ENCODE data around the gene CHRNA1. TPM values are rescaled to one million over a fixed set of nuclear protein-coding genes. Genes with fewer than 3 reads are reported as not detected.

Gene CHRNA1
- total RNA-seq, 1 experiment from 2014 or later: not detected

DNA sequence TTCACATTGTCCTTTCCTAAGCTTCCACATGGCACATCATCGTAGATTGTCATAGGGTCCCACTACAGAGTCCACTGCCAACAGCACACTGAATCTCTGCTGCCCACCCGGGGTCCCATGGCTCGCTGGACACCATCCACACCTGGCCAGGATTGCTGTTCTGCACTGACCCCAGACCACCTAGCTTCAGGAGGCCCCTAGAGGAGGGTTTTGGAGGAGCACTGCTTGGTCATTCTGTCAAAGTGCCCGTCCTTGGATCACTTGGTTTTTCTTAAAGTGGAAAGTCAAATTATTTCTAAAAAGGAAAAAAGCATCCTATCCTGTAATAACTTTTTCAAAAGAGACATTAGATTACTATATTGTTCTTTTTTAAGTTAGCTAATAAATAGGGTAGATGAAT, 59.0 kb downstream of the CHRNA1 start:
- no peaks in the 10 kb centered on the region for H3K36me3 ChIP-seq (ENCODE audit: low read depth)

DNA sequence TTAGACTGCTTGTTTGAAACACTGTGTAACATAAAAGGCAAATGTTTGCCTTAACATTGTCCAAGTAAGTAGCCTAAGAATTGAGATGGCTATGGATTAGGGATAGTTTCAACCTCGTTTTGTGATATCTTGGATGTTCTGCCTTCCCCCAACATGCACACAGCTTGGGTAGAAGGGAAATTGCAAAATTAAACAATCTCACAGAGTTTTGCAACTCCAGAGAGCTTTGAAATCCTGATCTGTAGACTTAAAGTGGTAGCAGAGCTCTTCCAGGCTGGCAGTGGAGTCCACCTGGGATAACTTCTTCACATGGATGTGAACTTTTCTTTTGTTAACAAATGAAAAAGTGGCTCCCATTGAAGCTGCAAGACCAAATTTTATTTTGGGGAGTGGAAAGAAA, 59.6 kb downstream of the CHRNA1 start:
- Histone ChIP-seq H2AFZ (no peak overlapping the region), H3K79me2 (ENCODE audit: low read depth) (no peaks in the 10 kb centered on the region), H3K9me3 (ENCODE audit: insufficient read depth, low read depth) (no peaks in the 10 kb centered on the region), H4K20me1 (ENCODE audit: insufficient read depth) (no peaks in the 10 kb centered on the region), H3K36me3 (ENCODE audit: low read depth) (no peaks in the 10 kb centered on the region), H3K4me3 (no peak overlapping the region), H3K4me1 (replicated peaks; ENCODE audit: insufficient read depth) (no peaks in the 10 kb centered on the region), H3K27me3 (ENCODE audit: insufficient read depth, low read depth) (peaks cover 34% of the 10 kb centered on the region), H3K4me2 (no peak overlapping the region), H3K9me2 (ENCODE audit: insufficient read depth) (no peaks in the 10 kb centered on the region), H3F3A (ENCODE audit: insufficient read depth, low read depth) (no peaks in the 10 kb centered on the region), H3K27ac (no peak overlapping the region)
- DNase-seq: no peak
- no TSS peak for BruUV-seq (replicated peaks)
- TF ChIP-seq EZH2 (IDR thresholded peaks at IDR 0.05; ENCODE audit: low read depth): no peak
- TF ChIP-seq CTCF (conservative IDR thresholded peaks at IDR 0.05): no peak
- ChIA-PET POLR2A (ENCODE audit: unreplicated experiment) (interaction anchor here (0.6 kb wide), 1 partner anchor 132 kb away, joined by 3 read pairs; no protein-coding TSS in a partner anchor), CTCF (no interaction called here)
- intact Hi-C loops (cut with micrococcal nuclease; ENCODE audit: unreplicated experiment): loop anchor here (10.0 kb wide), 1 partner anchor 980 kb away; no protein-coding TSS in a partner anchor

More for the DNA sequence above, 59.0 kb downstream of the CHRNA1 start:
- no peaks in the 10 kb centered on the region for H3F3A ChIP-seq (ENCODE audit: insufficient read depth, low read depth)
- no peaks in the 10 kb centered on the region for H3K79me2 ChIP-seq (ENCODE audit: low read depth)
- H3K27me3 ChIP-seq (ENCODE audit: insufficient read depth, low read depth): peaks cover 34% of the 10 kb centered on the region
- H3K9me2 ChIP-seq (ENCODE audit: insufficient read depth): no peaks in the 10 kb centered on the region
- H2AFZ ChIP-seq: no peak overlapping the region
- no peaks in the 10 kb centered on the region for H3K4me1 ChIP-seq (replicated peaks; ENCODE audit: insufficient read depth)
- no peaks in the 10 kb centered on the region for H4K20me1 ChIP-seq (ENCODE audit: insufficient read depth)
- H3K9me3 ChIP-seq (ENCODE audit: insufficient read depth, low read depth): no peaks in the 10 kb centered on the region
- ChIA-PET POLR2A (ENCODE audit: unreplicated experiment) (interaction anchor here (0.6 kb wide), 1 partner anchor 131 kb away, joined by 3 read pairs; no protein-coding TSS in a partner anchor), CTCF (no interaction called here)
- no peak overlapping the region for H3K4me3 ChIP-seq
- TF ChIP-seq CTCF (conservative IDR thresholded peaks at IDR 0.05): no peak
- no peak for TF ChIP-seq EZH2 (IDR thresholded peaks at IDR 0.05; ENCODE audit: low read depth)
- DNase-seq: no peak
- no peak overlapping the region for H3K4me2 ChIP-seq
- no TSS peak for BruUV-seq (replicated peaks)
- intact Hi-C loops (cut with micrococcal nuclease; ENCODE audit: unreplicated experiment): loop anchor here (10.0 kb wide), 1 partner anchor 979 kb away; no protein-coding TSS in a partner anchor
- H3K27ac ChIP-seq: no peak overlapping the region

- no peaks in the 10 kb centered on the region for H3K4me1 ChIP-seq (replicated peaks; ENCODE audit: insufficient read depth)
- no peaks in the 10 kb centered on the region for H3K9me2 ChIP-seq (ENCODE audit: insufficient read depth)
- H2AFZ ChIP-seq: no peak overlapping the region
- H3K9me3 ChIP-seq (ENCODE audit: insufficient read depth, low read depth): no peaks in the 10 kb centered on the region
- H3K27me3 ChIP-seq (ENCODE audit: insufficient read depth, low read depth): peaks cover 34% of the 10 kb centered on the region
- BruUV-seq (replicated peaks): no TSS peak
- no peak for DNase-seq
- no peaks in the 10 kb centered on the region for H3F3A ChIP-seq (ENCODE audit: insufficient read depth, low read depth)
- no peaks in the 10 kb centered on the region for H3K36me3 ChIP-seq (ENCODE audit: low read depth)
- no peak overlapping the region for H3K27ac ChIP-seq
- ChIA-PET CTCF (no interaction called here), POLR2A (ENCODE audit: unreplicated experiment) (no interaction called here)
- TF ChIP-seq EZH2 (IDR thresholded peaks at IDR 0.05; ENCODE audit: low read depth) (no peak), CTCF (conservative IDR thresholded peaks at IDR 0.05) (no peak)
- no peaks in the 10 kb centered on the region for H4K20me1 ChIP-seq (ENCODE audit: insufficient read depth)
- intact Hi-C loops (cut with micrococcal nuclease; ENCODE audit: unreplicated experiment): loop anchor here (10.0 kb wide), 1 partner anchor 981 kb away; no protein-coding TSS in a partner anchor
- no peak overlapping the region for H3K4me2 ChIP-seq
- H3K79me2 ChIP-seq (ENCODE audit: low read depth): no peaks in the 10 kb centered on the region
- no peak overlapping the region for H3K4me3 ChIP-seq
These were observed 60.2 kb downstream of the CHRNA1 start for GRCh38 chr2:174704061-174704460.

All from PC-9 (cell line).